ENCODE measurements around the gene ATP6V0D1.

The ATP6V0D1 gene

GRCh38 chr16:67391424-67392300, 89.3 kb downstream of the ATP6V0D1 start:
- Histone ChIP-seq H3K9me3 (ENCODE audit: control insufficient read depth, insufficient read depth, low read depth, low read length) (no peaks in the 10 kb centered on the region), H3K4me1 (ENCODE audit: control insufficient read depth, insufficient read depth, low read length) (peaks cover 12% of the 10 kb centered on the region), H3K36me3 (ENCODE audit: control insufficient read depth in 2 of 2, insufficient read depth in 1 of 2, low read length in 2 of 2) (no peaks in the 10 kb centered on the region), H3K4me3 (ENCODE audit: low read depth, low read length) (no peak overlapping the region), H3K27ac (ENCODE audit: extremely low read depth, low read depth, low read length) (no peak overlapping the region)
- ChIA-PET CTCF (interaction anchor here (1.0 to 2.0 kb wide), 3 partner anchors 19 to 36 kb away, joined by 5 to 6 read pairs (median 5); no protein-coding TSS in a partner anchor), POLR2A (no interaction called here)
- TF ChIP-seq ZNF266 (tag by site-specific recombination; IDR thresholded peaks at IDR 0.05; ENCODE audit: low read depth) (no peak), ZNF791 (tag by site-specific recombination; IDR thresholded peaks at IDR 0.05) (no peak), KLF8 (tag by site-specific recombination; IDR thresholded peaks at IDR 0.05) (0 out of 2 replicates have a peak, but pooled peaks have one; percentile 17), ZNF596 (tag by site-specific recombination; IDR thresholded peaks at IDR 0.05) (no peak), GLIS1 (tag by site-specific recombination; IDR thresholded peaks at IDR 0.05) (no peak), ZFHX2 (tag by site-specific recombination; conservative IDR thresholded peaks at IDR 0.05) (0 out of 2 replicates have a peak, but pooled peaks have one; percentile 30), ZNF248 (tag by site-specific recombination; IDR thresholded peaks at IDR 0.05) (no peak), ATF2 (tag by site-specific recombination; IDR thresholded peaks at IDR 0.05; ENCODE audit: low read depth) (no peak), ZNF221 (tag by site-specific recombination; IDR thresholded peaks at IDR 0.05; ENCODE audit: borderline replicate concordance) (no peak), KLF1 (tag by site-specific recombination; IDR thresholded peaks at IDR 0.05) (peak; percentile 94), MYNN (tag by site-specific recombination; IDR thresholded peaks at IDR 0.05; ENCODE audit: borderline replicate concordance) (peak; percentile 57; the same call in 1 of the 2 replicates), ZNF610 (tag by site-specific recombination; IDR thresholded peaks at IDR 0.05; ENCODE audit: borderline replicate concordance) (no peak), ZNF777 (tag by site-specific recombination; IDR thresholded peaks at IDR 0.05; ENCODE audit: borderline replicate concordance) (no peak), KLF9 (tag by site-specific recombination; IDR thresholded peaks at IDR 0.05; ENCODE audit: low read depth) (no peak), ZNF510 (tag by site-specific recombination; IDR thresholded peaks at IDR 0.05; ENCODE audit: insufficient replicate concordance) (no peak), PRDM2 (tag by site-specific recombination; IDR thresholded peaks at IDR 0.05; ENCODE audit: borderline replicate concordance) (no peak)
- TF ChIP-seq, protein P1, sequence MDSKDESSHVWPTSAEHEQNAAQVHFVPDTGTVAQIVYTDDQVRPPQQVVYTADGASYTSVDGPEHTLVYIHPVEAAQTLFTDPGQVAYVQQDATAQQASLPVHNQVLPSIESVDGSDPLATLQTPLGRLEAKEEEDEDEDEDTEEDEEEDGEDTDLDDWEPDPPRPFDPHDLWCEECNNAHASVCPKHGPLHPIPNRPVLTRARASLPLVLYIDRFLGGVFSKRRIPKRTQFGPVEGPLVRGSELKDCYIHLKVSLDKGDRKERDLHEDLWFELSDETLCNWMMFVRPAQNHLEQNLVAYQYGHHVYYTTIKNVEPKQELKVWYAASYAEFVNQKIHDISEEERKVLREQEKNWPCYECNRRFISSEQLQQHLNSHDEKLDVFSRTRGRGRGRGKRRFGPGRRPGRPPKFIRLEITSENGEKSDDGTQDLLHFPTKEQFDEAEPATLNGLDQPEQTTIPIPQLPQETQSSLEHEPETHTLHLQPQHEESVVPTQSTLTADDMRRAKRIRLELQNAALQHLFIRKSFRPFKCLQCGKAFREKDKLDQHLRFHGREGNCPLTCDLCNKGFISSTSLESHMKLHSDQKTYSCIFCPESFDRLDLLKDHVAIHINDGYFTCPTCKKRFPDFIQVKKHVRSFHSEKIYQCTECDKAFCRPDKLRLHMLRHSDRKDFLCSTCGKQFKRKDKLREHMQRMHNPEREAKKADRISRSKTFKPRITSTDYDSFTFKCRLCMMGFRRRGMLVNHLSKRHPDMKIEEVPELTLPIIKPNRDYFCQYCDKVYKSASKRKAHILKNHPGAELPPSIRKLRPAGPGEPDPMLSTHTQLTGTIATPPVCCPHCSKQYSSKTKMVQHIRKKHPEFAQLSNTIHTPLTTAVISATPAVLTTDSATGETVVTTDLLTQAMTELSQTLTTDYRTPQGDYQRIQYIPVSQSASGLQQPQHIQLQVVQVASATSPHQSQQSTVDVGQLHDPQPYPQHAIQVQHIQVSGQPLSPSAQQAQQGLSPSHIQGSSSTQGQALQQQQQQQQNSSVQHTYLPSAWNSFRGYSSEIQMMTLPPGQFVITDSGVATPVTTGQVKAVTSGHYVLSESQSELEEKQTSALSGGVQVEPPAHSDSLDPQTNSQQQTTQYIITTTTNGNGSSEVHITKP (tag by site-specific recombination; IDR thresholded peaks at IDR 0.05): no peak
- TF ChIP-seq, protein P2, sequence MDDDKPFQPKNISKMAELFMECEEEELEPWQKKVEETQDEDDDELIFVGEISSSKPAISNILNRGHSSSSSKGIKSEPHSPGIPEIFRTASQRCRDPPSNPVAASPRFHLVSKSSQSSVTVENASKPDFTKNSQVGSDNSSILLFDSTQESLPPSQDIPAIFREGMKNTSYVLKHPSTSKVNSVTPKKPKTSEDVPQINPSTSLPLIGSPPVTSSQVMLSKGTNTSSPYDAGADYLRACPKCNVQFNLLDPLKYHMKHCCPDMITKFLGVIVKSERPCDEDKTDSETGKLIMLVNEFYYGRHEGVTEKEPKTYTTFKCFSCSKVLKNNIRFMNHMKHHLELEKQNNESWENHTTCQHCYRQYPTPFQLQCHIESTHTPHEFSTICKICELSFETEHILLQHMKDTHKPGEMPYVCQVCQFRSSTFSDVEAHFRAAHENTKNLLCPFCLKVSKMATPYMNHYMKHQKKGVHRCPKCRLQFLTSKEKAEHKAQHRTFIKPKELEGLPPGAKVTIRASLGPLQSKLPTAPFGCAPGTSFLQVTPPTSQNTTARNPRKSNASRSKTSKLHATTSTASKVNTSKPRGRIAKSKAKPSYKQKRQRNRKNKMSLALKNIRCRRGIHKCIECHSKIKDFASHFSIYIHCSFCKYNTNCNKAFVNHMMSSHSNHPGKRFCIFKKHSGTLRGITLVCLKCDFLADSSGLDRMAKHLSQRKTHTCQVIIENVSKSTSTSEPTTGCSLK (tag by site-specific recombination; IDR thresholded peaks at IDR 0.05): no peak
- TF ChIP-seq, protein P3, sequence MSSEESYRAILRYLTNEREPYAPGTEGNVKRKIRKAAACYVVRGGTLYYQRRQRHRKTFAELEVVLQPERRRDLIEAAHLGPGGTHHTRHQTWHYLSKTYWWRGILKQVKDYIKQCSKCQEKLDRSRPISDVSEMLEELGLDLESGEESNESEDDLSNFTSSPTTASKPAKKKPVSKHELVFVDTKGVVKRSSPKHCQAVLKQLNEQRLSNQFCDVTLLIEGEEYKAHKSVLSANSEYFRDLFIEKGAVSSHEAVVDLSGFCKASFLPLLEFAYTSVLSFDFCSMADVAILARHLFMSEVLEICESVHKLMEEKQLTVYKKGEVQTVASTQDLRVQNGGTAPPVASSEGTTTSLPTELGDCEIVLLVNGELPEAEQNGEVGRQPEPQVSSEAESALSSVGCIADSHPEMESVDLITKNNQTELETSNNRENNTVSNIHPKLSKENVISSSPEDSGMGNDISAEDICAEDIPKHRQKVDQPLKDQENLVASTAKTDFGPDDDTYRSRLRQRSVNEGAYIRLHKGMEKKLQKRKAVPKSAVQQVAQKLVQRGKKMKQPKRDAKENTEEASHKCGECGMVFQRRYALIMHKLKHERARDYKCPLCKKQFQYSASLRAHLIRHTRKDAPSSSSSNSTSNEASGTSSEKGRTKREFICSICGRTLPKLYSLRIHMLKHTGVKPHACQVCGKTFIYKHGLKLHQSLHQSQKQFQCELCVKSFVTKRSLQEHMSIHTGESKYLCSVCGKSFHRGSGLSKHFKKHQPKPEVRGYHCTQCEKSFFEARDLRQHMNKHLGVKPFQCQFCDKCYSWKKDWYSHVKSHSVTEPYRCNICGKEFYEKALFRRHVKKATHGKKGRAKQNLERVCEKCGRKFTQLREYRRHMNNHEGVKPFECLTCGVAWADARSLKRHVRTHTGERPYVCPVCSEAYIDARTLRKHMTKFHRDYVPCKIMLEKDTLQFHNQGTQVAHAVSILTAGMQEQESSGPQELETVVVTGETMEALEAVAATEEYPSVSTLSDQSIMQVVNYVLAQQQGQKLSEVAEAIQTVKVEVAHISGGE (tag by site-specific recombination; conservative IDR thresholded peaks at IDR 0.05; ENCODE audit: low read depth): no peak
